Testis (tissue), 2 donors: ENCODE data around the gene EXOC3L2.

Source experiments
- POLR2A ChIP-seq: fragments of 450-650 bp; IDR thresholded peaks from one replicate; pipeline ENCODE4 v1.6.1; 2017; ENCODE audit warnings: antibody characterized with exemption, mild to moderate bottlenecking, moderate library complexity
- TF ChIP-seq, protein P1 (sequence below), 3 experiments: fragments of 450-650 bp in 2 of 3; fragments of 200-600 bp in 1 of 3; sonication (generic) in 1 of 3; IDR thresholded peaks; one replicate each; pipeline ENCODE4 v1.5.1; 2016 to 2019; ENCODE audit warnings: antibody characterized with exemption in 3 of 3, mild to moderate bottlenecking in 2 of 3, moderate library complexity in 1 of 3

- TF ChIP-seq, protein P1, sequence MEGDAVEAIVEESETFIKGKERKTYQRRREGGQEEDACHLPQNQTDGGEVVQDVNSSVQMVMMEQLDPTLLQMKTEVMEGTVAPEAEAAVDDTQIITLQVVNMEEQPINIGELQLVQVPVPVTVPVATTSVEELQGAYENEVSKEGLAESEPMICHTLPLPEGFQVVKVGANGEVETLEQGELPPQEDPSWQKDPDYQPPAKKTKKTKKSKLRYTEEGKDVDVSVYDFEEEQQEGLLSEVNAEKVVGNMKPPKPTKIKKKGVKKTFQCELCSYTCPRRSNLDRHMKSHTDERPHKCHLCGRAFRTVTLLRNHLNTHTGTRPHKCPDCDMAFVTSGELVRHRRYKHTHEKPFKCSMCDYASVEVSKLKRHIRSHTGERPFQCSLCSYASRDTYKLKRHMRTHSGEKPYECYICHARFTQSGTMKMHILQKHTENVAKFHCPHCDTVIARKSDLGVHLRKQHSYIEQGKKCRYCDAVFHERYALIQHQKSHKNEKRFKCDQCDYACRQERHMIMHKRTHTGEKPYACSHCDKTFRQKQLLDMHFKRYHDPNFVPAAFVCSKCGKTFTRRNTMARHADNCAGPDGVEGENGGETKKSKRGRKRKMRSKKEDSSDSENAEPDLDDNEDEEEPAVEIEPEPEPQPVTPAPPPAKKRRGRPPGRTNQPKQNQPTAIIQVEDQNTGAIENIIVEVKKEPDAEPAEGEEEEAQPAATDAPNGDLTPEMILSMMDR (IDR thresholded peaks at IDR 0.05): no peak
- TF ChIP-seq POLR2A: no peak
Measured at GRCh38 chr19:45234089-45234869, 10.9 kb downstream of the EXOC3L2 start.
